CD4-positive, alpha-beta T cell (primary cell): ENCODE measurements around the gene CADM2. TPM values are rescaled to one million over a fixed set of nuclear protein-coding genes. Genes with fewer than 3 reads are reported as not detected.

Experiments
- ATAC-seq: fragments of 200-7000 bp; cut with Tn5 transposase; one replicate; pipeline ENCODE4 v1.10.0; 2022; ENCODE audit warnings: mild to moderate bottlenecking; ENCODE audit not compliant: poor library complexity
- CTCF ChIA-PET: fragments of 350-600 bp; sonication (Branson Sonifier 250); formaldehyde crosslinking; loops from one replicate; lab custom pipeline; 2021; ENCODE audit warnings: antibody characterized with exemption, inconsistent platforms; lab: Charles Lee
- POLR2A ChIA-PET: fragments of 350-600 bp; sonication (Branson Sonifier 250); formaldehyde crosslinking; loops from one replicate; lab custom pipeline; 2021; ENCODE audit warnings: antibody characterized with exemption, inconsistent platforms; lab: Charles Lee
- DNase-seq, 14 experiments: peaks; one replicate each; pipeline ENCODE4 v3.0.0-alpha.2; 2013 to 2020; ENCODE audit warnings: mixed read lengths in 2 of 14
- H3K27ac ChIP-seq, 2 donors: one replicate each; pipeline versions ENCODE4 v1.5.1 to v1.7.0; 2013; ENCODE audit warnings: low read length in 2 of 2, low read depth in 1 of 2, mild to moderate bottlenecking in 1 of 2
- H3K27me3 ChIP-seq, 2 experiments: 1 replicate in 1 of 2; 2 replicates in 1 of 2; pipeline versions ENCODE4 v1.6.1 to v1.7.0; 2013; ENCODE audit warnings: low read length in 2 of 2, control low read depth in 1 of 2, mild to moderate bottlenecking in 1 of 2, moderate library complexity in 1 of 2; ENCODE audit not compliant: insufficient read depth in 2 of 2, control insufficient read depth in 1 of 2
- H3K36me3 ChIP-seq: one replicate; pipeline ENCODE4 v1.6.1; 2013; ENCODE audit warnings: low read length, control low read depth; ENCODE audit not compliant: insufficient read depth
- H3K4me1 ChIP-seq: one replicate; pipeline ENCODE4 v1.6.1; 2013; ENCODE audit warnings: low read length, control low read depth; ENCODE audit not compliant: insufficient read depth
- H3K4me3 ChIP-seq: one replicate; pipeline ENCODE4 v1.5.1; 2013; ENCODE audit warnings: mild to moderate bottlenecking, low read length, moderate library complexity
- H3K9me3 ChIP-seq, 2 experiments: 1 replicate in 1 of 2; 2 replicates in 1 of 2; pipeline versions ENCODE4 v1.6.1 to v1.7.0; 2013; ENCODE audit warnings: low read length in 2 of 2, mild to moderate bottlenecking in 2 of 2, control low read depth in 1 of 2, moderate library complexity in 1 of 2; ENCODE audit not compliant: control insufficient read depth in 1 of 2, insufficient read depth in 1 of 2
- H3K27ac Mint-ChIP-seq: one replicate; pipeline ENCODE4 v1.8.0; 2020; ENCODE audit warnings: mixed read lengths
- H3K27me3 Mint-ChIP-seq: one replicate; pipeline ENCODE4 v1.8.0; 2021; ENCODE audit warnings: mixed read lengths
- H3K36me3 Mint-ChIP-seq: one replicate; pipeline ENCODE4 v1.8.0; 2021; ENCODE audit warnings: low read depth, mixed read lengths
- H3K4me1 Mint-ChIP-seq: one replicate; pipeline ENCODE4 v1.8.0; 2021; ENCODE audit warnings: low read depth, mixed read lengths
- H3K4me3 Mint-ChIP-seq: one replicate; pipeline ENCODE4 v1.8.0; 2020; ENCODE audit warnings: mild to moderate bottlenecking, mixed read lengths
- H3K9me3 Mint-ChIP-seq: one replicate; pipeline ENCODE4 v1.8.0; 2020; ENCODE audit warnings: mixed read lengths
- CTCF ChIP-seq: fragments of 200-600 bp; IDR thresholded peaks from one replicate; pipeline ENCODE4 v1.8.0; 2022; ENCODE audit warnings: antibody characterized with exemption, mild to moderate bottlenecking
- intact Hi-C, 2 experiments: fragments of 100-400 bp; cut with DNase I in 1 of 2; cut with micrococcal nuclease in 1 of 2; formaldehyde crosslinking; loops; one replicate each; pipeline versions ENCODE4 v1.15.1 to v1.9.0; 2023 to 2025; cut with DNase I, micrococcal nuclease
- total RNA-seq, 174 experiments: library from RNA in 2 of 174; stranded (reverse) in 2 of 174; gene quantifications; one replicate each; pipeline ENCODE4 v1.2.3 and lab custom pipeline; 2021 to 2026

Gene CADM2
- total RNA-seq, 2 experiments from 2014 or later, result 0.03 to 0.11 TPM

DNA sequence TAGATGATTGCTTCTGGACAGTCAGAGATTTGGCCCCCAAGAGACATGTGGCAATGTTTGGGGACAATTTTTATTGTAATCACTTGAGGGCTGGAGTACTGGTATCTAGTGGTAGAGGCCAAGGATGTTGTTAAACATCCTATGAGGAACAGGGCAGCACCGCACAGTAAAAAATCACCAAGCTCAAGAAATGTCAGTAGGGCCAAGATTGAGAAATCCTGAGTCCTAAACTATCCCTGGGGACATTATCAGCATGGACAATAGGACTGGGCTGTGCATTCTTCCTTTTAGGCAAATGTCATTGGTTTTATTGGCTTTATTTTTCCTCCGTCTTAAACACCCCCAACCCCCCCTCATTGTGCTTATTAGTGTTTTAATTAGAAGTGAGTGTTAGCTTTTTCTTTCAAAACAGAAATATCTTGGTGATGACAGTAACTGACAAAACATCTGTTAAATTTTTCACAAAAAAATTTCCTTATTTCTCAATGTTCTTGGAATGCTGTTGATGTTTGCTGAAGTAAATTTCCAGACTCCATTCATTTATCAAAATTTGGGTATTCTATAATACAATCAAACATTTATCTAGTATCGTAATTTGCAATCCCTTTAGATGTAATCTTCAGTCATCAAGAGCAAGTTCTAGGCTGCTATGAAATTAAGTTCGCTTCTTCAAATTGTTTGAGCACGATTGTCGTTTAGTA lies 1087.8 kb downstream of the CADM2 start:
- CTCF ChIA-PET, result no interaction called here
- Mint-ChIP-seq H3K27me3 (no peaks in the 10 kb centered on the region), H3K36me3 (no peaks in the 10 kb centered on the region), H3K4me3 (no peak overlapping the region), H3K9me3 (peaks cover 8% of the 10 kb centered on the region), H3K27ac (no peak overlapping the region), H3K4me1 (no peaks in the 10 kb centered on the region)
- intact Hi-C loops, result no loop called here
- Histone ChIP-seq H3K4me3 (no peak overlapping the region), H3K27me3 (no peaks in the 10 kb centered on the region), H3K9me3 (peaks cover 0 to 11% of the 10 kb centered on the region in 2 experiments), H3K36me3 (no peaks in the 10 kb centered on the region), H3K4me1 (no peaks in the 10 kb centered on the region), H3K27ac (no peak overlapping the region)
- ATAC-seq (no peak), DNase-seq (no peak)
- POLR2A ChIA-PET, result no interaction called here
- no peak for TF ChIP-seq CTCF

DNA sequence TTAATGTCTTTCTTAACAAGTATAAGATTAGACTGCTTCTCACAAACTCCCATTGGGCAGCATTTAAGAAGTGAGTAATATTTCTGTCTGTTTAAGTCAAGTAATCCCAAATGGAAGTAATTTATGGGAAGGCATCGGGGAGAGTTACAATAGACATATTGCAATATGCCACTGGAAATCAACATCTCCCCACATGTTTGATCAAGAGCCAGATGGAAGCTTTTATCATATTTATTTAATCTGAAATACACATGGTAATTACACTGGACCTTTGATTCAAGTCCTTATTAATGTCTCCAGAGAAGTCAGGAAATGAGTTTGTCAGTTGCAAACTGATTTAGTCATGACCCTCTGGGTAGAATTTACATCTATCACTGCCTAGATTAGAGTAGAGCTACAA lies 1088.4 kb downstream of the CADM2 start:
- H3K4me3 Mint-ChIP-seq, result no peak overlapping the region
- H3K36me3 Mint-ChIP-seq, result no peaks in the 10 kb centered on the region
- ATAC-seq (no peak), DNase-seq (no peak)
- H3K4me1 Mint-ChIP-seq, result no peaks in the 10 kb centered on the region
- Histone ChIP-seq H3K4me1 (no peaks in the 10 kb centered on the region), H3K36me3 (no peaks in the 10 kb centered on the region), H3K27ac (no peak overlapping the region), H3K27me3 (no peaks in the 10 kb centered on the region), H3K4me3 (no peak overlapping the region), H3K9me3 (peaks cover 0 to 11% of the 10 kb centered on the region in 2 experiments)
- no peak overlapping the region for H3K27ac Mint-ChIP-seq
- no peaks in the 10 kb centered on the region for H3K27me3 Mint-ChIP-seq
- CTCF ChIA-PET, result no interaction called here
- intact Hi-C loops, result no loop called here
- H3K9me3 Mint-ChIP-seq, result peaks cover 8% of the 10 kb centered on the region
- no peak for TF ChIP-seq CTCF
- POLR2A ChIA-PET, result no interaction called here

DNA sequence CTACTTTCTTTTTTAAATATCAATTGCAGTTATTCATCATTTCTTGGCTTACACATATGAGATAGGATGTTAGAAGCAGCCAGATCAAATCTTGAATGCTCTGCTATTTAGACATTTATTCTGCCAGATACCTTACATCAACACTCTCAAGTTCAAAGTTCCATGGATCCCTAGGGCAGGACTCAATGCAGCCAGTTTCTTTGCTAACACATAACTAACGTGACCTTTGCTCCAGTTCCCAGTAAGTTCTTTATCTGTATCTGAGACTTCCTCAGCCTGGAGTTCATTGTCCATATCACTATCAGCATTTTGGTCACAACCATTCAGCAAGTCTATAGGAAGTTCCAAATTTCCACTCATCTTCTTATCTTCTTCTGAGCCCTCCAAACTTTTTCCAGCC lies 1092.3 kb downstream of the CADM2 start:
- Mint-ChIP-seq H3K36me3 (no peaks in the 10 kb centered on the region), H3K4me3 (no peak overlapping the region), H3K4me1 (no peaks in the 10 kb centered on the region), H3K27me3 (no peaks in the 10 kb centered on the region), H3K9me3 (peaks cover 6% of the 10 kb centered on the region), H3K27ac (no peak overlapping the region)
- DNase-seq (no peak), ATAC-seq (no peak)
- no peak for TF ChIP-seq CTCF
- intact Hi-C loops, result no loop called here
- Histone ChIP-seq H3K27ac (no peak overlapping the region), H3K4me1 (no peaks in the 10 kb centered on the region), H3K9me3 (peaks cover 3 to 11% of the 10 kb centered on the region in 2 experiments), H3K4me3 (no peak overlapping the region), H3K36me3 (no peaks in the 10 kb centered on the region), H3K27me3 (no peaks in the 10 kb centered on the region)
- POLR2A ChIA-PET, result no interaction called here
- CTCF ChIA-PET, result no interaction called here
